ENCODE results near the gene UNC45B.

- TF ChIP-seq, protein P1, sequence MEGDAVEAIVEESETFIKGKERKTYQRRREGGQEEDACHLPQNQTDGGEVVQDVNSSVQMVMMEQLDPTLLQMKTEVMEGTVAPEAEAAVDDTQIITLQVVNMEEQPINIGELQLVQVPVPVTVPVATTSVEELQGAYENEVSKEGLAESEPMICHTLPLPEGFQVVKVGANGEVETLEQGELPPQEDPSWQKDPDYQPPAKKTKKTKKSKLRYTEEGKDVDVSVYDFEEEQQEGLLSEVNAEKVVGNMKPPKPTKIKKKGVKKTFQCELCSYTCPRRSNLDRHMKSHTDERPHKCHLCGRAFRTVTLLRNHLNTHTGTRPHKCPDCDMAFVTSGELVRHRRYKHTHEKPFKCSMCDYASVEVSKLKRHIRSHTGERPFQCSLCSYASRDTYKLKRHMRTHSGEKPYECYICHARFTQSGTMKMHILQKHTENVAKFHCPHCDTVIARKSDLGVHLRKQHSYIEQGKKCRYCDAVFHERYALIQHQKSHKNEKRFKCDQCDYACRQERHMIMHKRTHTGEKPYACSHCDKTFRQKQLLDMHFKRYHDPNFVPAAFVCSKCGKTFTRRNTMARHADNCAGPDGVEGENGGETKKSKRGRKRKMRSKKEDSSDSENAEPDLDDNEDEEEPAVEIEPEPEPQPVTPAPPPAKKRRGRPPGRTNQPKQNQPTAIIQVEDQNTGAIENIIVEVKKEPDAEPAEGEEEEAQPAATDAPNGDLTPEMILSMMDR (IDR thresholded peaks at IDR 0.05), result no peak
- no peak for TF ChIP-seq POLR2A (IDR thresholded peaks at IDR 0.05)
Observed at GRCh38 chr17:35155246-35155645, 7.6 kb downstream of the UNC45B start.
